GM23338 (cell line): ENCODE measurements around the gene SNX9. TPM values are rescaled to one million over a fixed set of nuclear protein-coding genes. Genes with fewer than 3 reads are reported as not detected.

Experiments
- ATAC-seq: fragments of 200-7000 bp; cut with Tn5 transposase; 3 replicates; pipeline ENCODE4 v1.9.1; 2020
- DNase-seq: peaks from one replicate; pipeline ENCODE4 v3.0.0-alpha.2; 2015; ENCODE audit warnings: low spot score
- H2AFZ ChIP-seq: fragments of 200-600 bp; sonication (generic); 2 replicates; pipeline ENCODE4 v1.8.0; 2016; ENCODE audit warnings: antibody characterized with exemption, mild to moderate bottlenecking, moderate library complexity
- H3F3A ChIP-seq: fragments of 200-600 bp; sonication (generic); replicated peaks from 2 replicates; pipeline ENCODE4 v1.8.0; 2017; ENCODE audit warnings: antibody characterized with exemption, mixed run types, low read depth
- H3K27ac ChIP-seq: fragments of 200-600 bp; sonication (generic); 2 replicates; pipeline ENCODE4 v1.6.1; 2016; ENCODE audit warnings: low read depth
- H3K27me3 ChIP-seq: fragments of 200-600 bp; sonication (generic); 2 replicates; pipeline ENCODE4 v1.8.0; 2016; ENCODE audit warnings: mild to moderate bottlenecking, mixed run types, moderate library complexity; ENCODE audit not compliant: insufficient read depth
- H3K36me3 ChIP-seq: fragments of 200-600 bp; sonication (generic); 2 replicates; pipeline ENCODE4 v1.8.0; 2016; ENCODE audit warnings: mild to moderate bottlenecking; ENCODE audit not compliant: insufficient read depth
- H3K4me1 ChIP-seq: fragments of 200-600 bp; sonication (generic); 2 replicates; pipeline ENCODE4 v1.8.0; 2016; ENCODE audit warnings: mild to moderate bottlenecking, moderate library complexity; ENCODE audit not compliant: insufficient read depth
- H3K4me2 ChIP-seq: fragments of 200-600 bp; sonication (generic); 2 replicates; pipeline ENCODE4 v1.7.1; 2017; ENCODE audit warnings: mixed run types
- H3K4me3 ChIP-seq: fragments of 200-600 bp; sonication (generic); 2 replicates; pipeline ENCODE4 v1.6.1; 2016; ENCODE audit warnings: mixed run types
- H3K79me2 ChIP-seq: fragments of 200-600 bp; sonication (generic); replicated peaks from 2 replicates; pipeline ENCODE4 v1.8.0; 2017; ENCODE audit warnings: mild to moderate bottlenecking; ENCODE audit not compliant: insufficient read depth
- H3K9me2 ChIP-seq: fragments of 200-600 bp; sonication (generic); 2 replicates; pipeline ENCODE4 v1.8.0; 2017; ENCODE audit not compliant: insufficient read depth
- H4K20me1 ChIP-seq: fragments of 200-600 bp; sonication (generic); replicated peaks from 2 replicates; pipeline ENCODE4 v1.8.0; 2017; ENCODE audit warnings: mild to moderate bottlenecking; ENCODE audit not compliant: insufficient read depth
- H3K27ac Mint-ChIP-seq: 2 replicates; pipeline ENCODE4 v1.8.0; 2020; ENCODE audit warnings: inconsistent platforms, mild to moderate bottlenecking, moderate library complexity, mixed read lengths
- H3K27me3 Mint-ChIP-seq: 3 replicates; pipeline ENCODE4 v1.8.0; 2022; ENCODE audit warnings: low read depth, mild to moderate bottlenecking, moderate library complexity, mixed read lengths, inconsistent platforms; ENCODE audit not compliant: insufficient read depth, poor library complexity
- H3K36me3 Mint-ChIP-seq: 3 replicates; pipeline ENCODE4 v1.8.0; 2021; ENCODE audit warnings: low read depth, mild to moderate bottlenecking, inconsistent platforms, moderate library complexity, mixed read lengths
- H3K4me1 Mint-ChIP-seq: 3 replicates; pipeline ENCODE4 v1.8.0; 2020; ENCODE audit warnings: mild to moderate bottlenecking, inconsistent platforms, mixed read lengths
- H3K4me3 Mint-ChIP-seq: 3 replicates; pipeline ENCODE4 v1.8.0; 2021; ENCODE audit warnings: moderate library complexity, mild to moderate bottlenecking, inconsistent platforms, mixed read lengths
- H3K9me3 Mint-ChIP-seq: 3 replicates; pipeline ENCODE4 v1.8.0; 2020; ENCODE audit warnings: moderate library complexity, mild to moderate bottlenecking, inconsistent platforms, mixed read lengths
- EZH2 ChIP-seq: fragments of 200-600 bp; sonication (generic); IDR thresholded peaks from one replicate; pipeline ENCODE4 v1.8.0; 2017; ENCODE audit warnings: antibody characterized with exemption, mild to moderate bottlenecking, low read depth; ENCODE audit not compliant: unreplicated experiment
- POLR2AphosphoS5 ChIP-seq: IDR thresholded peaks from 2 replicates; pipeline ENCODE4 v1.6.1; 2016; ENCODE audit warnings: antibody characterized with exemption, low read depth
- STAT1 ChIP-seq: IDR thresholded peaks from one replicate; pipeline ENCODE4 v1.6.1; 2016; ENCODE audit warnings: antibody characterized with exemption; ENCODE audit not compliant: unreplicated experiment
- ZNF331 ChIP-seq: fragments of 250-450 bp; sonication (Bioruptor Pico); IDR thresholded peaks from 2 replicates; pipeline ENCODE4 v1.5.0; 2020; ENCODE audit warnings: low read depth, mild to moderate bottlenecking, moderate library complexity
- polyA plus RNA-seq: library from polyadenylated mRNA; unstranded; fragments of >200 nt; fragmentation: Nextera tagmentation; extraction: Ambion mirVana; gene quantifications from 2 replicates; pipeline ENCODE4 v1.2.1, GENCODE V29; 2016
- total RNA-seq: library from RNA; depleted of rRNA; stranded (reverse); fragments of >200 nt; shearing (Covaris generic); gene quantifications from 2 replicates; pipeline ENCODE4 v1.2.3, GENCODE V29; 2014
- TF ChIP-seq, protein P1 (sequence below): fragments of 250-450 bp; sonication (Bioruptor Pico); IDR thresholded peaks from 2 replicates; pipeline ENCODE4 v1.5.0; 2020; ENCODE audit warnings: mild to moderate bottlenecking, moderate library complexity
- TF ChIP-seq, protein P2 (sequence below): IDR thresholded peaks from 2 replicates; pipeline ENCODE4 v1.6.1; 2016; ENCODE audit warnings: antibody characterized with exemption
- TF ChIP-seq, protein P3 (sequence below), 2 experiments: fragments of 200-600 bp in 1 of 2; sonication (generic) in 1 of 2; conservative IDR thresholded peaks; 2 replicates each; pipeline versions ENCODE4 v1.5.1 to v1.6.1; 2016 to 2017; ENCODE audit warnings: antibody characterized with exemption in 2 of 2, low read depth in 2 of 2, mild to moderate bottlenecking in 2 of 2, moderate library complexity in 1 of 2

The SNX9 gene
- total and polyA plus RNA-seq, 2 experiments from 2014 or later: 18.4 to 23.3 TPM

DNA sequence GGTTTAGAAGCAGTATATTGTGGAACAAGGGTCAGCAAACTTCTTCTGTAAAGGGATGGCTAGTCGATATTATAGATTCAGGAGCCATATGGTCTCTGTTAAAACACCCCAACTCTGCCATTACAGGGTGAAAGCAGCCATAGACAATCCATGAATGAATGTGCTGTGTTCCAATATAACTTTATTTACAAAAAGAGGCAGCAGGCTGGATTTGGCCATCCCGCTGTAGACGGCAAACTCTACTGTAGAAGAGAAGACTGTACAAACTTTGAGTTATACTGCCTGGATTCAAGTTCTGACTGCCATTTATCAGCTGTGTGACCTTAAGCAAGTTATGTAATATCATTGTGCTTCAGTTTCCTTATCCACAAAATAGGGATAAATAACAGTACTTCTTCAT lies 33.7 kb upstream of the SNX9 start (continued):
- TF ChIP-seq, protein P1, sequence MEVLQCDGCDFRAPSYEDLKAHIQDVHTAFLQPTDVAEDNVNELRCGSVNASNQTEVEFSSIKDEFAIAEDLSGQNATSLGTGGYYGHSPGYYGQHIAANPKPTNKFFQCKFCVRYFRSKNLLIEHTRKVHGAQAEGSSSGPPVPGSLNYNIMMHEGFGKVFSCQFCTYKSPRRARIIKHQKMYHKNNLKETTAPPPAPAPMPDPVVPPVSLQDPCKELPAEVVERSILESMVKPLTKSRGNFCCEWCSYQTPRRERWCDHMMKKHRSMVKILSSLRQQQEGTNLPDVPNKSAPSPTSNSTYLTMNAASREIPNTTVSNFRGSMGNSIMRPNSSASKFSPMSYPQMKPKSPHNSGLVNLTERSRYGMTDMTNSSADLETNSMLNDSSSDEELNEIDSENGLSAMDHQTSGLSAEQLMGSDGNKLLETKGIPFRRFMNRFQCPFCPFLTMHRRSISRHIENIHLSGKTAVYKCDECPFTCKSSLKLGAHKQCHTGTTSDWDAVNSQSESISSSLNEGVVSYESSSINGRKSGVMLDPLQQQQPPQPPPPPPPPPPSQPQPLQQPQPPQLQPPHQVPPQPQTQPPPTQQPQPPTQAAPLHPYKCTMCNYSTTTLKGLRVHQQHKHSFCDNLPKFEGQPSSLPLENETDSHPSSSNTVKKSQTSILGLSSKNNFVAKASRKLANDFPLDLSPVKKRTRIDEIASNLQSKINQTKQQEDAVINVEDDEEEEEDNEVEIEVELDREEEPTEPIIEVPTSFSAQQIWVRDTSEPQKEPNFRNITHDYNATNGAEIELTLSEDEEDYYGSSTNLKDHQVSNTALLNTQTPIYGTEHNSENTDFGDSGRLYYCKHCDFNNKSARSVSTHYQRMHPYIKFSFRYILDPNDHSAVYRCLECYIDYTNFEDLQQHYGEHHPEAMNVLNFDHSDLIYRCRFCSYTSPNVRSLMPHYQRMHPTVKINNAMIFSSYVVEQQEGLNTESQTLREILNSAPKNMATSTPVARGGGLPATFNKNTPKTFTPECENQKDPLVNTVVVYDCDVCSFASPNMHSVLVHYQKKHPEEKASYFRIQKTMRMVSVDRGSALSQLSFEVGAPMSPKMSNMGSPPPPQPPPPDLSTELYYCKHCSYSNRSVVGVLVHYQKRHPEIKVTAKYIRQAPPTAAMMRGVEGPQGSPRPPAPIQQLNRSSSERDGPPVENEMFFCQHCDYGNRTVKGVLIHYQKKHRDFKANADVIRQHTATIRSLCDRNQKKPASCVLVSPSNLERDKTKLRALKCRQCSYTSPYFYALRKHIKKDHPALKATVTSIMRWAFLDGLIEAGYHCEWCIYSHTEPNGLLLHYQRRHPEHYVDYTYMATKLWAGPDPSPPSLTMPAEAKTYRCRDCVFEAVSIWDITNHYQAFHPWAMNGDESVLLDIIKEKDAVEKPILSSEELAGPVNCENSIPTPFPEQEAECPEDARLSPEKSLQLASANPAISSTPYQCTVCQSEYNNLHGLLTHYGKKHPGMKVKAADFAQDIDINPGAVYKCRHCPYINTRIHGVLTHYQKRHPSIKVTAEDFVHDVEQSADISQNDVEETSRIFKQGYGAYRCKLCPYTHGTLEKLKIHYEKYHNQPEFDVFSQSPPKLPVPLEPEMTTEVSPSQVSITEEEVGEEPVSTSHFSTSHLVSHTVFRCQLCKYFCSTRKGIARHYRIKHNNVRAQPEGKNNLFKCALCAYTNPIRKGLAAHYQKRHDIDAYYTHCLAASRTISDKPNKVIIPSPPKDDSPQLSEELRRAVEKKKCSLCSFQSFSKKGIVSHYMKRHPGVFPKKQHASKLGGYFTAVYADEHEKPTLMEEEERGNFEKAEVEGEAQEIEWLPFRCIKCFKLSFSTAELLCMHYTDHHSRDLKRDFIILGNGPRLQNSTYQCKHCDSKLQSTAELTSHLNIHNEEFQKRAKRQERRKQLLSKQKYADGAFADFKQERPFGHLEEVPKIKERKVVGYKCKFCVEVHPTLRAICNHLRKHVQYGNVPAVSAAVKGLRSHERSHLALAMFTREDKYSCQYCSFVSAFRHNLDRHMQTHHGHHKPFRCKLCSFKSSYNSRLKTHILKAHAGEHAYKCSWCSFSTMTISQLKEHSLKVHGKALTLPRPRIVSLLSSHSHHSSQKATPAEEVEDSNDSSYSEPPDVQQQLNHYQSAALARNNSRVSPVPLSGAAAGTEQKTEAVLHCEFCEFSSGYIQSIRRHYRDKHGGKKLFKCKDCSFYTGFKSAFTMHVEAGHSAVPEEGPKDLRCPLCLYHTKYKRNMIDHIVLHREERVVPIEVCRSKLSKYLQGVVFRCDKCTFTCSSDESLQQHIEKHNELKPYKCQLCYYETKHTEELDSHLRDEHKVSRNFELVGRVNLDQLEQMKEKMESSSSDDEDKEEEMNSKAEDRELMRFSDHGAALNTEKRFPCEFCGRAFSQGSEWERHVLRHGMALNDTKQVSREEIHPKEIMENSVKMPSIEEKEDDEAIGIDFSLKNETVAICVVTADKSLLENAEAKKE (CRISPR knock-in tag): no peak
- TF ChIP-seq STAT1 (no peak), EZH2 (no peak), ZNF331 (CRISPR knock-in tag) (no peak)
- TF ChIP-seq, protein P2, sequence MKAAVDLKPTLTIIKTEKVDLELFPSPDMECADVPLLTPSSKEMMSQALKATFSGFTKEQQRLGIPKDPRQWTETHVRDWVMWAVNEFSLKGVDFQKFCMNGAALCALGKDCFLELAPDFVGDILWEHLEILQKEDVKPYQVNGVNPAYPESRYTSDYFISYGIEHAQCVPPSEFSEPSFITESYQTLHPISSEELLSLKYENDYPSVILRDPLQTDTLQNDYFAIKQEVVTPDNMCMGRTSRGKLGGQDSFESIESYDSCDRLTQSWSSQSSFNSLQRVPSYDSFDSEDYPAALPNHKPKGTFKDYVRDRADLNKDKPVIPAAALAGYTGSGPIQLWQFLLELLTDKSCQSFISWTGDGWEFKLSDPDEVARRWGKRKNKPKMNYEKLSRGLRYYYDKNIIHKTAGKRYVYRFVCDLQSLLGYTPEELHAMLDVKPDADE: no peak
- TF ChIP-seq, protein P3, sequence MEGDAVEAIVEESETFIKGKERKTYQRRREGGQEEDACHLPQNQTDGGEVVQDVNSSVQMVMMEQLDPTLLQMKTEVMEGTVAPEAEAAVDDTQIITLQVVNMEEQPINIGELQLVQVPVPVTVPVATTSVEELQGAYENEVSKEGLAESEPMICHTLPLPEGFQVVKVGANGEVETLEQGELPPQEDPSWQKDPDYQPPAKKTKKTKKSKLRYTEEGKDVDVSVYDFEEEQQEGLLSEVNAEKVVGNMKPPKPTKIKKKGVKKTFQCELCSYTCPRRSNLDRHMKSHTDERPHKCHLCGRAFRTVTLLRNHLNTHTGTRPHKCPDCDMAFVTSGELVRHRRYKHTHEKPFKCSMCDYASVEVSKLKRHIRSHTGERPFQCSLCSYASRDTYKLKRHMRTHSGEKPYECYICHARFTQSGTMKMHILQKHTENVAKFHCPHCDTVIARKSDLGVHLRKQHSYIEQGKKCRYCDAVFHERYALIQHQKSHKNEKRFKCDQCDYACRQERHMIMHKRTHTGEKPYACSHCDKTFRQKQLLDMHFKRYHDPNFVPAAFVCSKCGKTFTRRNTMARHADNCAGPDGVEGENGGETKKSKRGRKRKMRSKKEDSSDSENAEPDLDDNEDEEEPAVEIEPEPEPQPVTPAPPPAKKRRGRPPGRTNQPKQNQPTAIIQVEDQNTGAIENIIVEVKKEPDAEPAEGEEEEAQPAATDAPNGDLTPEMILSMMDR (conservative IDR thresholded peaks at IDR 0.05; ENCODE audit: low read depth in 2 of 2): no peak

DNA sequence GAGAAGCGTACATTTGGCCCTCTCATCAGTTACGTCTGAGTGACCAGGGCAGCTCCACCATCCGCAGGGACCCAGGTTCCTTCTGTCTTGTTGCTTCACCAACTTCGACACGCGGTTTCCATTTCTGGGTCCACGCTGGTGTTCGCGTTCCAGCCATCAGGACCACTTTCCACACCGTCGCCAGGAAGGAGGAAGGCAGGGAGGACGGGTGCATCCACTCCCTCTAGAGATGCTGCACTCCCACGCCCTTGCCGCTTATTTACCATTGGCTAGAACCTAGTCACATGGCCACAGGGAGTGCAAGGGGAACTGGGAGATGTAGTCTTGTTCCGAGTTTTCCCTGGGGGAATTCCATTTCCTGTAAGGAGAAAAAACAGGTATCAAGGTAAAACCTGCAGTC lies 33.2 kb upstream of the SNX9 start:
- Histone ChIP-seq H3K36me3 (no peaks in the 10 kb centered on the region), H4K20me1 (no peaks in the 10 kb centered on the region), H3K27me3 (no peaks in the 10 kb centered on the region), H3K4me2 (peak overlapping the region; percentile 61; the same call in 1 of the 2 replicates), H2AFZ (peak overlapping the region; percentile 68), H3F3A (no peaks in the 10 kb centered on the region), H3K9me2 (0 out of 2 replicates have a peak, but pooled peaks cover 2% of the 10 kb centered on the region), H3K79me2 (no peaks in the 10 kb centered on the region), H3K4me1 (no peaks in the 10 kb centered on the region), H3K27ac (no peak overlapping the region), H3K4me3 (peak overlapping the region; percentile 32; the same call in 1 of the 2 replicates)
- peak; percentile 100 for ATAC-seq
- peak overlapping the region; percentile 30; the same call in 1 of the 3 replicates for H3K4me3 Mint-ChIP-seq
- H3K27me3 Mint-ChIP-seq: no peaks in the 10 kb centered on the region
- no peak overlapping the region for H3K27ac Mint-ChIP-seq
- no peaks in the 10 kb centered on the region; the same call in 2 of the 3 replicates for H3K9me3 Mint-ChIP-seq
- peak; percentile 93 for DNase-seq
- no peaks in the 10 kb centered on the region for H3K36me3 Mint-ChIP-seq
- H3K4me1 Mint-ChIP-seq: no peaks in the 10 kb centered on the region
- TF ChIP-seq, protein P2: peak; percentile 74
- peak; percentile 33; the same call in 1 of the 2 replicates for TF ChIP-seq POLR2AphosphoS5
